Uterus (tissue), 4 donors: ENCODE results near the gene GRIN2C. TPM values are rescaled to one million over a fixed set of nuclear protein-coding genes. Genes with fewer than 3 reads are reported as not detected.

Experiments used
- DNase-seq, 2 donors: peaks; one replicate each; pipeline ENCODE4 v3.0.0-alpha.2; 2019 to 2020
- H3K27ac ChIP-seq, 2 donors: fragments of 200-600 bp; sonication (generic); 1 replicate in 1 of 2; 2 replicates in 1 of 2; pipeline ENCODE4 v1.5.1; 2016 to 2018
- H3K27me3 ChIP-seq, 2 donors: fragments of 200-600 bp; sonication (generic); one replicate each; pipeline ENCODE4 v1.5.1; 2018 to 2019; ENCODE audit warnings: control low read depth in 1 of 2
- H3K36me3 ChIP-seq, 2 donors: fragments of 200-600 bp; sonication (generic); one replicate each; pipeline ENCODE4 v1.5.1; 2019; ENCODE audit warnings: control low read depth in 1 of 2
- H3K4me1 ChIP-seq, 2 donors: fragments of 200-600 bp; sonication (generic); one replicate each; pipeline ENCODE4 v1.5.1; 2018 to 2019; ENCODE audit warnings: control low read depth in 1 of 2
- H3K4me3 ChIP-seq, 2 donors: fragments of 200-600 bp; sonication (generic); 1 replicate in 1 of 2; 2 replicates in 1 of 2; pipeline ENCODE4 v1.5.1; 2018 to 2019; ENCODE audit warnings: mild to moderate bottlenecking in 1 of 2
- H3K9me3 ChIP-seq, 2 donors: fragments of 200-600 bp; sonication (generic); one replicate each; pipeline ENCODE4 v1.5.1; 2019; ENCODE audit warnings: control low read depth in 1 of 2
- CTCF ChIP-seq, 4 experiments: fragments of 200-600 bp in 2 of 4; fragments of 450-650 bp in 2 of 4; sonication (generic) in 2 of 4; IDR thresholded peaks; one replicate each; pipeline ENCODE4 v1.5.1; 2016 to 2019; ENCODE audit warnings: antibody characterized with exemption in 4 of 4, mild to moderate bottlenecking in 2 of 4, moderate library complexity in 1 of 4
- POLR2A ChIP-seq, 2 donors: fragments of 450-650 bp; IDR thresholded peaks; one replicate each; pipeline ENCODE4 v1.6.1; 2016; ENCODE audit warnings: antibody characterized with exemption in 2 of 2, mild to moderate bottlenecking in 1 of 2, moderate library complexity in 1 of 2
- intact Hi-C: fragments of 100-400 bp; cut with DNase I; formaldehyde crosslinking; loops from one replicate; pipeline ENCODE4 v1.15.1; 2023; ENCODE audit warnings: low total_unique reads
- total RNA-seq, 4 donors: library from RNA; depleted of rRNA in 3 of 4; stranded (reverse); fragments of >200 nt in 3 of 4; gene quantifications; one replicate each; pipeline versions ENCODE4 v1.1.0 to v1.2.4, GENCODE V29; 2014 to 2023
- donor health status: DM: yes; HTN: yes; CAD: no.

GRIN2C gene
- total RNA-seq, 4 donors from 2014 or later = 0.55 to 0.90 TPM; not detected in 2

GRCh38 chr17:74877592-74878548 lies 18.2 kb upstream of the GRIN2C start:
- no peak overlapping the region for H3K4me3 ChIP-seq
- H3K4me1 ChIP-seq = no peaks in the 10 kb centered on the region
- no peaks in the 10 kb centered on the region for H3K36me3 ChIP-seq
- H3K27me3 ChIP-seq = no peaks in the 10 kb centered on the region
- no peak for TF ChIP-seq CTCF (IDR thresholded peaks at IDR 0.05)
- TF ChIP-seq POLR2A (IDR thresholded peaks at IDR 0.05) = no peak
- intact Hi-C loops = no loop called here
- no peak for DNase-seq
- no peak overlapping the region for H3K27ac ChIP-seq
- H3K9me3 ChIP-seq = no peaks in the 10 kb centered on the region

- Histone ChIP-seq H3K27ac (no peak overlapping the region), H3K4me3 (no peak overlapping the region), H3K4me1 (peaks cover 3 to 13% of the 10 kb centered on the region in 2 donors), H3K27me3 (no peaks in the 10 kb centered on the region), H3K36me3 (no peaks in the 10 kb centered on the region), H3K9me3 (no peaks in the 10 kb centered on the region)
- intact Hi-C loops = no loop called here
- no peak for TF ChIP-seq CTCF (IDR thresholded peaks at IDR 0.05)
- no peak for TF ChIP-seq POLR2A (IDR thresholded peaks at IDR 0.05)
- DNase-seq = no peak
These were observed 16.4 kb upstream of the GRIN2C start for GRCh38 chr17:74875977-74876593.

GRCh38 chr17:74875155-74875976 lies 15.7 kb upstream of the GRIN2C start:
- H3K27me3 ChIP-seq = no peaks in the 10 kb centered on the region
- no peaks in the 10 kb centered on the region for H3K36me3 ChIP-seq
- H3K4me3 ChIP-seq = no peak overlapping the region
- H3K27ac ChIP-seq = no peak overlapping the region
- TF ChIP-seq POLR2A (IDR thresholded peaks at IDR 0.05) = no peak
- no peak for TF ChIP-seq CTCF (IDR thresholded peaks at IDR 0.05)
- H3K9me3 ChIP-seq = no peaks in the 10 kb centered on the region
- no peak for DNase-seq
- intact Hi-C loops = no loop called here
- H3K4me1 ChIP-seq = peaks cover 3 to 13% of the 10 kb centered on the region in 2 donors

- Histone ChIP-seq H3K27me3 (no peaks in the 10 kb centered on the region), H3K4me1 (peaks cover 3 to 13% of the 10 kb centered on the region in 2 donors), H3K9me3 (no peaks in the 10 kb centered on the region), H3K27ac (no peak overlapping the region), H3K4me3 (no peak overlapping the region), H3K36me3 (no peaks in the 10 kb centered on the region)
- intact Hi-C loops = no loop called here
- TF ChIP-seq POLR2A (IDR thresholded peaks at IDR 0.05) (no peak), CTCF (IDR thresholded peaks at IDR 0.05) (no peak)
- no peak for DNase-seq
These were observed 14.9 kb upstream of the GRIN2C start for GRCh38 chr17:74874615-74875037.
